SU-DHL-6 (cell line): ENCODE data around the gene RBM19.

Experiments
- EZH2phosphoT487 ChIP-seq: fragments of 200-600 bp; sonication (generic), shearing (Covaris generic); conservative IDR thresholded peaks from 2 replicates; pipeline ENCODE4 v1.6.1; 2018; ENCODE audit warnings: mild to moderate bottlenecking, antibody characterized with exemption, low read length, moderate library complexity, mixed read lengths
- TF ChIP-seq, protein P1 (sequence below): fragments of 200-600 bp; sonication (generic); IDR thresholded peaks from one replicate; pipeline ENCODE4 v1.5.1; 2017; ENCODE audit warnings: antibody characterized with exemption, mild to moderate bottlenecking, low read length, moderate library complexity; ENCODE audit not compliant: insufficient read depth, poor library complexity, severe bottlenecking

DNA sequence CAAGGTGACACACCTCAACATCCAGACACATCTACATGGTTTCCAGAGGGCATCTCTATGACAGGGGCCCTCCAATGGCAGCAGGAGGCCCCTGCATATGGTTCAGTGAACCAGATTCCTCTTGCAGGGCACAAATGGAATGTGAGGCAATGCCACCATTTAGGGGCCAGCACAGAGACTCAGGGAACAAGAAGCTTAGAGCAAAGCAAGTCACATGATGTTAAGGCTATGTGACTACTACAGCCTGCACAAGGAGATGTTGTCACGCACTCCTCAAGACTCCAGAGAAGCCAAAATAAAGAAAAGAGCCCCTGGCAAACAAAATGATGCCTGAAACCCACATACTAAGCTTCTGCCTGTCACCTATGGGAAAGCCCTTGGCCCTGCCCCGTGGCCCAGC, 95.2 kb downstream of the RBM19 start:
- TF ChIP-seq, protein P1, sequence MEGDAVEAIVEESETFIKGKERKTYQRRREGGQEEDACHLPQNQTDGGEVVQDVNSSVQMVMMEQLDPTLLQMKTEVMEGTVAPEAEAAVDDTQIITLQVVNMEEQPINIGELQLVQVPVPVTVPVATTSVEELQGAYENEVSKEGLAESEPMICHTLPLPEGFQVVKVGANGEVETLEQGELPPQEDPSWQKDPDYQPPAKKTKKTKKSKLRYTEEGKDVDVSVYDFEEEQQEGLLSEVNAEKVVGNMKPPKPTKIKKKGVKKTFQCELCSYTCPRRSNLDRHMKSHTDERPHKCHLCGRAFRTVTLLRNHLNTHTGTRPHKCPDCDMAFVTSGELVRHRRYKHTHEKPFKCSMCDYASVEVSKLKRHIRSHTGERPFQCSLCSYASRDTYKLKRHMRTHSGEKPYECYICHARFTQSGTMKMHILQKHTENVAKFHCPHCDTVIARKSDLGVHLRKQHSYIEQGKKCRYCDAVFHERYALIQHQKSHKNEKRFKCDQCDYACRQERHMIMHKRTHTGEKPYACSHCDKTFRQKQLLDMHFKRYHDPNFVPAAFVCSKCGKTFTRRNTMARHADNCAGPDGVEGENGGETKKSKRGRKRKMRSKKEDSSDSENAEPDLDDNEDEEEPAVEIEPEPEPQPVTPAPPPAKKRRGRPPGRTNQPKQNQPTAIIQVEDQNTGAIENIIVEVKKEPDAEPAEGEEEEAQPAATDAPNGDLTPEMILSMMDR, result no peak
- no peak for TF ChIP-seq EZH2phosphoT487
